Gastrocnemius medialis (tissue), 4 donors: ENCODE results near the gene CARF.

Experiments
- CTCF ChIP-seq, 5 experiments: fragments of 450-650 bp in 3 of 5; fragments of 200-600 bp in 2 of 5; sonication (generic) in 2 of 5; IDR thresholded peaks in 4 of 5; conservative IDR thresholded peaks in 1 of 5; 1 replicate in 4 of 5; 2 replicates in 1 of 5; pipeline ENCODE4 v1.5.1; 2016 to 2019; ENCODE audit warnings: antibody characterized with exemption in 5 of 5, mild to moderate bottlenecking in 3 of 5, moderate library complexity in 3 of 5
- POLR2A ChIP-seq, 2 donors: fragments of 450-650 bp; IDR thresholded peaks; one replicate each; pipeline ENCODE4 v1.6.1; 2017; ENCODE audit warnings: antibody characterized with exemption in 2 of 2, mild to moderate bottlenecking in 2 of 2, moderate library complexity in 2 of 2

- no peak for TF ChIP-seq CTCF (IDR thresholded peaks at IDR 0.05 in 4 of 5, conservative IDR thresholded peaks at IDR 0.05 in 1 of 5)
- peak; percentile 23 to 58 for TF ChIP-seq POLR2A (IDR thresholded peaks at IDR 0.05)
Observed at GRCh38 chr2:202870431-202871299, 41.4 kb upstream of the CARF start.
